MCF 10A (cell line): ENCODE measurements around the gene ADAMTS14. TPM values are rescaled to one million over a fixed set of nuclear protein-coding genes. Genes with fewer than 3 reads are reported as not detected.

Source experiments
- BruUV-seq: library from RNA; stranded (reverse); fragments of 400-500 nt; replicated peaks from 2 replicates; lab custom pipeline; 2021; lab: Mats Ljungman, UMichigan
- CTCF ChIA-PET: fragments of 300-600 bp; sonication (Branson Sonifier 250); formaldehyde crosslinking; extraction: SDS; loops from one replicate; lab custom pipeline; 2021; ENCODE audit warnings: antibody characterized with exemption, inconsistent platforms; lab: Yijun Ruan, JAX
- POLR2A ChIA-PET: fragments of 300-600, 350-650 bp; sonication (Branson Sonifier 250); formaldehyde crosslinking; extraction: SDS; loops from one replicate; lab custom pipeline; 2020; ENCODE audit warnings: antibody characterized with exemption, inconsistent platforms; lab: Yijun Ruan, JAX
- DNase-seq: peaks from one replicate; pipeline ENCODE4 v3.0.0-alpha.2; 2018; ENCODE audit not compliant: unreplicated experiment
- H3K27ac Mint-ChIP-seq: one replicate; pipeline ENCODE4 v1.8.0; 2022; ENCODE audit warnings: mild to moderate bottlenecking, low read depth, mixed read lengths; ENCODE audit not compliant: unreplicated experiment
- H3K27me3 Mint-ChIP-seq: one replicate; pipeline ENCODE4 v1.8.0; 2022; ENCODE audit warnings: mixed read lengths; ENCODE audit not compliant: insufficient read depth, unreplicated experiment
- H3K36me3 Mint-ChIP-seq: one replicate; pipeline ENCODE4 v1.8.0; 2022; ENCODE audit warnings: mild to moderate bottlenecking, moderate library complexity, mixed read lengths; ENCODE audit not compliant: insufficient read depth, unreplicated experiment
- H3K4me1 Mint-ChIP-seq: one replicate; pipeline ENCODE4 v1.8.0; 2022; ENCODE audit warnings: mixed read lengths; ENCODE audit not compliant: insufficient read depth, unreplicated experiment
- H3K4me3 Mint-ChIP-seq: one replicate; pipeline ENCODE4 v1.8.0; 2022; ENCODE audit warnings: mild to moderate bottlenecking, moderate library complexity, mixed read lengths; ENCODE audit not compliant: unreplicated experiment
- H3K9me3 Mint-ChIP-seq: one replicate; pipeline ENCODE4 v1.8.0; 2022; ENCODE audit warnings: mixed read lengths; ENCODE audit not compliant: unreplicated experiment
- intact Hi-C: fragments of 100-400 bp; cut with micrococcal nuclease; formaldehyde crosslinking; loops from 2 replicates; pipeline ENCODE4 v1.14.1; 2022
- total RNA-seq: library from RNA; stranded (reverse); gene quantifications from 2 replicates; pipeline ENCODE4 v1.2.3, GENCODE V29; 2022
- TF ChIP-seq, protein P1 (sequence below): fragments of 200-600 bp; IDR thresholded peaks from one replicate; pipeline ENCODE4 v1.8.0; 2022; ENCODE audit warnings: antibody characterized with exemption, mild to moderate bottlenecking; ENCODE audit not compliant: unreplicated experiment

The ADAMTS14 gene
- total RNA-seq, 1 experiment from 2014 or later, result not detected

DNA sequence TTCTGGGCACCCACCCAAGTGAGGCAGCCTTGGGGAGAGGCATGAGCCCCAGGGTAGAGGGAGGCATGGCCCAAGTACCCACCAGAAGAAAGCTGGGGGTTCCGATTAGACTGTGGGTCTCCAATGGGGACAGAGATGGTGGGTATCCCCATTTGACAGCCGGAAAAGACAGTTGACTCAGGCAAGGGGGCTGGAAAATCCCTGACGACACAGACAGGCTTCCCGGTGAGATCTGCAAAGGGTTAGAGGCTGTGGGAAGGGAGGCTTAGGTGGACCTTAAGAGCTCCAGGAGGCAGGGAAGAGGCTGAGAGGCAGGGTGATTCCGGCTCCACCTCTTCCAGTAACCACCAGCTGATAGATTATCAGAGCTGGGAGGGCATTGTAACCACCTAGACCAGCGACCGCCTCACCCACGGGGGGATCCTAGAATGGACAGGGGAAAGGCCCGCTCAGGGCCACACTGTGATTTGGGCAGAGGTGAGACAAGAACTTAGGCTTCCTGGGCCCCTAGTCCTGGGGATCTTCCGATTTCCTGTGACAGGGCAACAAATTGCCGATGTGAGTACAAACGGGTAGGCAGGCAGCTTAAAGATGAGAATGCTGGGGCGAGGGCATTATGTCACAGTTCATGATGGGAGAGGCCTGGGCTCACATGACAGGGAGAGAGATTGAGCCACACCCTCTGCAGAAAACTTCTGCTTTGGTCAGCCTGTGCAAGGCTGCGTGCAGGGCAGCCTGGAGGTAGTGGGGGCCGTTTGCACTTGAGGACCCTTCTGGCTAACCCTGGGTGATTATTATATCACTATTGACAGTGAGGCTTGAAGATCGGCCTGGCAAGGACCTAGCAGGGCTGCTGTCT is 107.4 kb downstream of the ADAMTS14 start:
- BruUV-seq, result no TSS peak
- no peak for DNase-seq
- ChIA-PET CTCF (interaction anchor here (0.7 kb wide), 1 partner anchor 1558 kb away, joined by 4 read pairs; no protein-coding TSS in a partner anchor), POLR2A (interaction anchor here (0.7 kb wide), 1 partner anchor 52 kb away, joined by 3 read pairs; no protein-coding TSS in a partner anchor)
- TF ChIP-seq, protein P1, sequence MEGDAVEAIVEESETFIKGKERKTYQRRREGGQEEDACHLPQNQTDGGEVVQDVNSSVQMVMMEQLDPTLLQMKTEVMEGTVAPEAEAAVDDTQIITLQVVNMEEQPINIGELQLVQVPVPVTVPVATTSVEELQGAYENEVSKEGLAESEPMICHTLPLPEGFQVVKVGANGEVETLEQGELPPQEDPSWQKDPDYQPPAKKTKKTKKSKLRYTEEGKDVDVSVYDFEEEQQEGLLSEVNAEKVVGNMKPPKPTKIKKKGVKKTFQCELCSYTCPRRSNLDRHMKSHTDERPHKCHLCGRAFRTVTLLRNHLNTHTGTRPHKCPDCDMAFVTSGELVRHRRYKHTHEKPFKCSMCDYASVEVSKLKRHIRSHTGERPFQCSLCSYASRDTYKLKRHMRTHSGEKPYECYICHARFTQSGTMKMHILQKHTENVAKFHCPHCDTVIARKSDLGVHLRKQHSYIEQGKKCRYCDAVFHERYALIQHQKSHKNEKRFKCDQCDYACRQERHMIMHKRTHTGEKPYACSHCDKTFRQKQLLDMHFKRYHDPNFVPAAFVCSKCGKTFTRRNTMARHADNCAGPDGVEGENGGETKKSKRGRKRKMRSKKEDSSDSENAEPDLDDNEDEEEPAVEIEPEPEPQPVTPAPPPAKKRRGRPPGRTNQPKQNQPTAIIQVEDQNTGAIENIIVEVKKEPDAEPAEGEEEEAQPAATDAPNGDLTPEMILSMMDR, result no peak
- intact Hi-C loops, result no loop called here
- no peaks in the 10 kb centered on the region for H3K9me3 Mint-ChIP-seq
- H3K36me3 Mint-ChIP-seq, result no peaks in the 10 kb centered on the region
- no peak overlapping the region for H3K27ac Mint-ChIP-seq
- H3K4me3 Mint-ChIP-seq, result no peak overlapping the region
- H3K4me1 Mint-ChIP-seq, result peaks cover 3% of the 10 kb centered on the region
- H3K27me3 Mint-ChIP-seq, result no peaks in the 10 kb centered on the region

- TF ChIP-seq, protein P1, result no peak
- Mint-ChIP-seq H3K27ac (no peak overlapping the region), H3K4me1 (no peaks in the 10 kb centered on the region), H3K9me3 (no peaks in the 10 kb centered on the region), H3K27me3 (no peaks in the 10 kb centered on the region), H3K36me3 (no peaks in the 10 kb centered on the region), H3K4me3 (no peak overlapping the region)
- no peak for DNase-seq
- ChIA-PET POLR2A (interaction anchor here (0.7 kb wide), 1 partner anchor 52 kb away, joined by 3 read pairs; no protein-coding TSS in a partner anchor), CTCF (interaction anchor here (0.7 kb wide), 1 partner anchor 1557 kb away, joined by 4 read pairs; no protein-coding TSS in a partner anchor)
- intact Hi-C loops, result no loop called here
- no TSS peak for BruUV-seq
Measured at GRCh38 chr10:70780370-70780760, 108.1 kb downstream of the ADAMTS14 start.

- Mint-ChIP-seq H3K27ac (no peak overlapping the region), H3K4me3 (no peak overlapping the region), H3K27me3 (no peaks in the 10 kb centered on the region), H3K9me3 (no peaks in the 10 kb centered on the region), H3K36me3 (no peaks in the 10 kb centered on the region), H3K4me1 (no peaks in the 10 kb centered on the region)
- intact Hi-C loops, result no loop called here
- ChIA-PET CTCF (no interaction called here), POLR2A (no interaction called here)
- DNase-seq, result no peak
- no TSS peak for BruUV-seq
- TF ChIP-seq, protein P1, result no peak
Measured at GRCh38 chr10:70780772-70781171, 108.5 kb downstream of the ADAMTS14 start.

GRCh38 chr10:70781461-70782051 is 109.2 kb downstream of the ADAMTS14 start:
- H3K4me3 Mint-ChIP-seq, result no peak overlapping the region
- no peaks in the 10 kb centered on the region for H3K36me3 Mint-ChIP-seq
- CTCF ChIA-PET, result interaction anchor here (0.8 to 1.0 kb wide), 2 partner anchors 23 to 35 kb away, joined by 4 to 8 read pairs; no protein-coding TSS in a partner anchor
- DNase-seq, result no peak
- H3K27ac Mint-ChIP-seq, result no peak overlapping the region
- BruUV-seq, result no TSS peak
- no peaks in the 10 kb centered on the region for H3K9me3 Mint-ChIP-seq
- POLR2A ChIA-PET, result no interaction called here
- intact Hi-C loops, result no loop called here
- no peaks in the 10 kb centered on the region for H3K27me3 Mint-ChIP-seq
- TF ChIP-seq, protein P1, result no peak
- no peaks in the 10 kb centered on the region for H3K4me1 Mint-ChIP-seq
